Measurements from ENCODE around the gene DRD2.

The DRD2 gene

DNA sequence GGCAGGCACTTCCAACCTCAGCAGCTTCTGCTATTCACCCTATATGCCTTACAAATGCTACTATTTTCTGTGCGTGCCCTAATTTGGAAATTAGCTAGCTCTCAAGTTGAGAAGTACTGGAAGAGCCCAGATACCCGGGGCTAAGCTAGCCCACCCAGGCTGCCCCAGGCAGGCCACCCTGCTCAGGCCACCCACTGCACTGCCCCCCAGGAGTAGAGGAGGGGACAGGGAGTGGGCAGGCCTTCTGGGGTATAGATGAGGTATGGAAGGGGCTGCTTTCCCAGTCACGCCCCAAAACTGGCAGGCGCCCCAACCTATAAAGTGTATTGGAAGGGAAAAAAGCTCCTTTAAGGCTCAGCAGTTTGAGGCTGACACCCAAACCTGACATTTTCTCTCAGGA, 43.5 kb downstream of the DRD2 start:
- H3K27ac ChIP-seq, result no peak overlapping the region
- H3K4me3 ChIP-seq, result no peak overlapping the region
- DNase-seq (ENCODE audit: low spot score), result no peak
- TF ChIP-seq, protein P1, sequence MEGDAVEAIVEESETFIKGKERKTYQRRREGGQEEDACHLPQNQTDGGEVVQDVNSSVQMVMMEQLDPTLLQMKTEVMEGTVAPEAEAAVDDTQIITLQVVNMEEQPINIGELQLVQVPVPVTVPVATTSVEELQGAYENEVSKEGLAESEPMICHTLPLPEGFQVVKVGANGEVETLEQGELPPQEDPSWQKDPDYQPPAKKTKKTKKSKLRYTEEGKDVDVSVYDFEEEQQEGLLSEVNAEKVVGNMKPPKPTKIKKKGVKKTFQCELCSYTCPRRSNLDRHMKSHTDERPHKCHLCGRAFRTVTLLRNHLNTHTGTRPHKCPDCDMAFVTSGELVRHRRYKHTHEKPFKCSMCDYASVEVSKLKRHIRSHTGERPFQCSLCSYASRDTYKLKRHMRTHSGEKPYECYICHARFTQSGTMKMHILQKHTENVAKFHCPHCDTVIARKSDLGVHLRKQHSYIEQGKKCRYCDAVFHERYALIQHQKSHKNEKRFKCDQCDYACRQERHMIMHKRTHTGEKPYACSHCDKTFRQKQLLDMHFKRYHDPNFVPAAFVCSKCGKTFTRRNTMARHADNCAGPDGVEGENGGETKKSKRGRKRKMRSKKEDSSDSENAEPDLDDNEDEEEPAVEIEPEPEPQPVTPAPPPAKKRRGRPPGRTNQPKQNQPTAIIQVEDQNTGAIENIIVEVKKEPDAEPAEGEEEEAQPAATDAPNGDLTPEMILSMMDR (IDR thresholded peaks at IDR 0.05), result no peak

DNA sequence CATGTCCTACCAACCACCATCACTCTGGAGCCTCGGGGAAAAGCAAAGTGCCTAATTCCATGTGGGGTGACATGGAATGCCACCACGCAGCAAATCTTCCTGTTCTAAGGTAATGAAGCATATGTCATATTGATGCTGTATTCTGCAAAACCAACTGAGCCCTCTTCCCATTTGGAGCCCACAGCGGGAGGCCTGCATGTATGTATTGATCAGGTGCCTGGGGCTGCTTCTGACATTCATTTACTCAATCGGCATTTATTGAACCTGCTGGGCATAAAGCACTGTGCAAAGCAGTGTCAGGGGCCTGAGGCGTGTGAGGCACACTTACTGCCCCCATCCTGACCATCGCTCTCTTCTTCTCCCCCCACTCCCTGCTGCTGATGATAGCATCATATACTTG, 48.5 kb downstream of the DRD2 start:
- H3K27ac ChIP-seq, result no peak overlapping the region
- H3K4me3 ChIP-seq, result no peak overlapping the region
- TF ChIP-seq, protein P1 (IDR thresholded peaks at IDR 0.05), result no peak
- DNase-seq (ENCODE audit: low spot score), result no peak

DNA sequence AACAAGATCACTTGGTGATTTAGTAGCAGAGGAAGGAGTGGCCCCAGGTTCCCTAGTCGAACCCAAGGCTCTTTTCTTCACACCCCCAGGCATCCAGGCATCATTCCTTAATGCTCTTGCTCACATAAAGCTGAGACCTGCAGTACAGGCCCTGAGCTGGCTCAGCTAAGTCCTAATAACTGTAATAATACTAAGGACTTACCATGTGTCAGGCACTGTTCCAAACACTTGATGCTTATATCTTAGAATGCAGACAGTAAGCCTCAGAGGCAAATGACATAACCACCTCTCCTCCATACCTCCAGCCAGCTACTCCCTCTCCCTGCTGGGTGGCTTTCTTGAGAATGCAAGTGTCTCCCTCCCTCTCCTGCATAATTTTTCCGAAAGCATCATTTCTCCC, 54.4 kb downstream of the DRD2 start:
- no peak overlapping the region for H3K27ac ChIP-seq
- no peak overlapping the region for H3K4me3 ChIP-seq
- no peak for DNase-seq (ENCODE audit: low spot score)
- TF ChIP-seq, protein P1 (IDR thresholded peaks at IDR 0.05), result no peak

DNA sequence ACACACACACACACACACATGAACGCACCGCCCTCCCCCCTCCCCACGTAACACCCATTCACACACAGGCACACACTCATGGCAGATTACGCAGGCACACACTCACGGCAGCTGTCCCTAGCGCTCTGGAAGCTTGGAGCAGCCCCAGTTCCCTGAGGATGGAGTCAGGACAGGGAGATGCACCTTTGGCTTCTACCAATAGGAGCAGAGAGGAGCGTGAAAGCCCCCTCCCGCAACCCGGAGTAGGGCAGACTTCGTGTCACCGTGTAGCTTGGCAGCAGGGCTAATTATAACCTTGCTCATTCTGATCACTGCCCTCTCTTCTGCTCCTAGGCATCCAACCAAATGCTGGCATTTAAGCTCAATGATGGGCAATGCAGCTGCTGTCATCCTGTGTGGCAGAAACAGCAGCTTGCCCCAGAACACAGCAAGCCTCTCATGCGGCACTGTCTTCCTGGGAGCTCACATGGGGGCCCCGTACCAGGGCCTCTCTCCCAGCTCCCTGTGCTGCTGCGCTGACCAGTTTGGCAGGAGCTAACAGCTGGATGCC, 55.7 kb downstream of the DRD2 start:
- TF ChIP-seq, protein P1 (IDR thresholded peaks at IDR 0.05), result no peak
- H3K4me3 ChIP-seq, result no peak overlapping the region
- DNase-seq (ENCODE audit: low spot score), result no peak
- no peak overlapping the region for H3K27ac ChIP-seq

DNA sequence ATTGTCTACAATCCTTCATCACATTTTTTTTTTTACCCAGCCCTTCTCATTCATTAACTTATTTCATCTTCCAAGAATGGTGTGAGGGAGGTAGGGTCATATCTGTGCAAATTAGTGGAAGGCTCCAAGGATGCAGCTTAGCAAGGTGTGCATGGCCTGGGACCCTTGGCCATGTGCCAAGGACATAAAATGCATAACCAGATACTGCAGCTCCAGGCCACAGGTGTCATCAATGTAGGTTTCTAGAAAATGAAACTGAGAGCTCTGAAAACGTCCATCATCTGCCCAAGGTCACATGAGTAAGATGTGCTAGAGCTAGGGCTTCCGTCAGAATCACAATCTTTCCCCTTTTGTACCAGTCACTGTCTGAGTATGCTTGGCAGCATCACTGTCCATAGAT, 57.8 kb downstream of the DRD2 start:
- DNase-seq (ENCODE audit: low spot score), result no peak
- Histone ChIP-seq H3K4me3 (no peak overlapping the region), H3K27ac (no peak overlapping the region)
- TF ChIP-seq, protein P1 (IDR thresholded peaks at IDR 0.05), result no peak

DNA sequence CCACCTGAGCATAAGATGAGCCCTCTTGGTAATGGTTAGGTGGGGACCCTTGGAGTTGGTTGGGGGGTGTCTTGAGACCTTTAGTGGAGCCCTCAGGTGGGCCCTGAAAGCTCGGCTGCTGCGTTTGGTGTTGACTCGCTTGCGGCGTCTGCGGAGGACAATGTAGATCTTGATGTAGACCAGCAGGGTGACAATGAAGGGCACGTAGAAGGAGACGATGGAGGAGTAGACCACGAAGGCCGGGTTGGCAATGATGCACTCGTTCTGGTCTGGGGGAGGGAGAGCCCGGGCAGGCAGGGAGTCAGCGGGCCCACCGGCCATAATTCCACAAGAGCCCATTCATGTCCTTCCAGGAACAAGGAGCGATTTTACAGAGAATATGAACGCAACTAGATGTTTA, 59.9 kb downstream of the DRD2 start:
- Histone ChIP-seq H3K4me3 (no peak overlapping the region), H3K27ac (no peak overlapping the region)
- no peak for DNase-seq (ENCODE audit: low spot score)
- TF ChIP-seq, protein P1 (IDR thresholded peaks at IDR 0.05), result no peak

DNA sequence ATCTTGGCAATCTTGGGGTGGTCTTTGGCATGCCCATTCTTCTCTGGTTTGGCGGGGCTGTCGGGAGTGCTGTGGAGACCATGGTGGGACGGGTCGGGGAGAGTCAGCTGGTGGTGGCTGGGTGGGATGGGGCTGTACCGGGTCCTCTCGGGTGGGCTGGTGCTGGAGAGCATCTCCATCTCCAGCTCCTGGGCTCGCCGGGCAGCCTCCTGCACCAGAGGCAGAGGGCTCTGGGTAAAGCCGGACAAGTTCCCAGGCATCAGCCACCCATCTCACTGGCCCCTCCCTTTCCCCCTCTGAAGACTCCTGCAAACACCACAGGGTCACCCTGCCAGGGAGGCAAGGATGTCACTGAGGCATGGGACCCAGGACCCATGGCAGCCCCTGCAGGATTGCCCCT, 62.5 kb downstream of the DRD2 start:
- TF ChIP-seq, protein P1 (IDR thresholded peaks at IDR 0.05), result no peak
- no peak for DNase-seq (ENCODE audit: low spot score)

More for the DNA sequence above, 62.5 kb downstream of the DRD2 start:
- H3K4me3 ChIP-seq, result no peak overlapping the region
- H3K27ac ChIP-seq, result no peak overlapping the region
